ENCODE results near the gene ECE2.

DNA sequence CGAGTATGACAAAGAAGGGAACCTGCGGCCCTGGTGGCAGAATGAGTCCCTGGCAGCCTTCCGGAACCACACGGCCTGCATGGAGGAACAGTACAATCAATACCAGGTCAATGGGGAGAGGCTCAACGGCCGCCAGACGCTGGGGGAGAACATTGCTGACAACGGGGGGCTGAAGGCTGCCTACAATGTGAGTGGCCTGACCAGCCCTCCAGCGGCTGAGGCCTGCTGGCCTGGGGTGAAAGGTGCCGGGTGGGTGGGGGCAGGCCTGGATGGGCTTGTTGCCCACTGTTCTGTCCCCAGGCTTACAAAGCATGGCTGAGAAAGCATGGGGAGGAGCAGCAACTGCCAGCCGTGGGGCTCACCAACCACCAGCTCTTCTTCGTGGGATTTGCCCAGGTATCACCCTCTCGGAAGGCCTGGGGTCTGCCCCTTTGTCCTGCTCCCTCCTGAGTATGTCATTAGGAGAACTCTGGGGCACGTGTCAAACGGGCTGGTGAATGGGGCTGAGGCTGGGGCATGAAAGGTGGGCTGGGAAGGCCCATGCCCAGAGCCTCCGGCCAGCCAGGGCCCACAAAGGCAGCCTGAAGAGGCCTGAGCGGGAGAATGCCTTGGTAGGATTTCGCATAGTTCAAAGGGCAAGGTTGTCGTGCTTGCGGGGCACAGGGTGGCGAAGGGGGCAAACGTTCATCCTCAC, 15.4 kb downstream of the ECE2 start:
- TF ChIP-seq EZH2phosphoT487 (IDR thresholded peaks at IDR 0.05; ENCODE audit: low read length) (no peak), EZH2 (optimal IDR thresholded peaks at IDR 0.05; ENCODE audit: low read depth, low read length) (no peak)
- TF ChIP-seq, protein P1, sequence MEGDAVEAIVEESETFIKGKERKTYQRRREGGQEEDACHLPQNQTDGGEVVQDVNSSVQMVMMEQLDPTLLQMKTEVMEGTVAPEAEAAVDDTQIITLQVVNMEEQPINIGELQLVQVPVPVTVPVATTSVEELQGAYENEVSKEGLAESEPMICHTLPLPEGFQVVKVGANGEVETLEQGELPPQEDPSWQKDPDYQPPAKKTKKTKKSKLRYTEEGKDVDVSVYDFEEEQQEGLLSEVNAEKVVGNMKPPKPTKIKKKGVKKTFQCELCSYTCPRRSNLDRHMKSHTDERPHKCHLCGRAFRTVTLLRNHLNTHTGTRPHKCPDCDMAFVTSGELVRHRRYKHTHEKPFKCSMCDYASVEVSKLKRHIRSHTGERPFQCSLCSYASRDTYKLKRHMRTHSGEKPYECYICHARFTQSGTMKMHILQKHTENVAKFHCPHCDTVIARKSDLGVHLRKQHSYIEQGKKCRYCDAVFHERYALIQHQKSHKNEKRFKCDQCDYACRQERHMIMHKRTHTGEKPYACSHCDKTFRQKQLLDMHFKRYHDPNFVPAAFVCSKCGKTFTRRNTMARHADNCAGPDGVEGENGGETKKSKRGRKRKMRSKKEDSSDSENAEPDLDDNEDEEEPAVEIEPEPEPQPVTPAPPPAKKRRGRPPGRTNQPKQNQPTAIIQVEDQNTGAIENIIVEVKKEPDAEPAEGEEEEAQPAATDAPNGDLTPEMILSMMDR (IDR thresholded peaks at IDR 0.05; ENCODE audit: low read length): no peak

Data from MM.1S (cell line).